Hepatocyte (in vitro differentiated cells): ENCODE measurements around the gene SH3PXD2A. TPM values are rescaled to one million over a fixed set of nuclear protein-coding genes. Genes with fewer than 3 reads are reported as not detected.

ENCODE experiments used
- DNase-seq: peaks from one replicate; pipeline ENCODE4 v3.0.0-alpha.2; 2016; ENCODE audit warnings: low spot score
- H2AFZ ChIP-seq: fragments of 200-600 bp; sonication (generic); 2 replicates; pipeline ENCODE4 v1.6.0; 2016; ENCODE audit warnings: antibody characterized with exemption, mild to moderate bottlenecking
- H3K27ac ChIP-seq: fragments of 200-600 bp; sonication (generic); 2 replicates; pipeline ENCODE4 v1.5.1; 2016; ENCODE audit warnings: mild to moderate bottlenecking
- H3K27me3 ChIP-seq: fragments of 200-600 bp; sonication (generic); 2 replicates; pipeline ENCODE4 v1.6.1; 2016
- H3K36me3 ChIP-seq: fragments of 200-600 bp; sonication (generic); replicated peaks from 2 replicates; pipeline ENCODE4 v1.5.1; 2016; ENCODE audit warnings: low read depth; ENCODE audit not compliant: insufficient read depth
- H3K4me1 ChIP-seq: fragments of 200-600 bp; sonication (generic); 2 replicates; pipeline ENCODE4 v1.5.1; 2016; ENCODE audit warnings: mild to moderate bottlenecking, moderate library complexity; ENCODE audit not compliant: insufficient read depth
- H3K4me2 ChIP-seq: fragments of 200-600 bp; sonication (generic); 2 replicates; pipeline ENCODE4 v1.6.0; 2016
- H3K4me3 ChIP-seq: fragments of 200-600 bp; sonication (generic); 2 replicates; pipeline ENCODE4 v1.5.1; 2016; ENCODE audit warnings: mild to moderate bottlenecking
- H3K79me2 ChIP-seq: fragments of 200-600 bp; sonication (generic); 2 replicates; pipeline ENCODE4 v1.6.0; 2017; ENCODE audit warnings: mild to moderate bottlenecking
- H3K9me2 ChIP-seq: fragments of 200-600 bp; sonication (generic); replicated peaks from 2 replicates; pipeline ENCODE4 v1.6.0; 2017; ENCODE audit warnings: mild to moderate bottlenecking; ENCODE audit not compliant: insufficient read depth
- H3K9me3 ChIP-seq: fragments of 200-600 bp; sonication (generic); 2 replicates; pipeline ENCODE4 v1.5.1; 2016; ENCODE audit warnings: low read depth, mild to moderate bottlenecking
- H4K20me1 ChIP-seq: fragments of 200-600 bp; sonication (generic); 2 replicates; pipeline ENCODE4 v1.6.0; 2016; ENCODE audit warnings: mild to moderate bottlenecking; ENCODE audit not compliant: insufficient read depth, poor library complexity, severe bottlenecking
- CTCF ChIP-seq: fragments of 200-600 bp; sonication (generic); IDR thresholded peaks from 2 replicates; pipeline ENCODE4 v1.5.1; 2016; ENCODE audit warnings: antibody characterized with exemption, mild to moderate bottlenecking; ENCODE audit not compliant: poor library complexity
- EZH2 ChIP-seq: fragments of 200-600 bp; sonication (generic); IDR thresholded peaks from 2 replicates; pipeline ENCODE4 v1.6.1; 2016; ENCODE audit warnings: antibody characterized with exemption, mild to moderate bottlenecking, borderline replicate concordance
- EZH2phosphoT487 ChIP-seq: fragments of 200-600 bp; sonication (generic); IDR thresholded peaks from one replicate; pipeline ENCODE4 v1.6.1; 2018; ENCODE audit warnings: antibody characterized with exemption, mild to moderate bottlenecking, low read depth, moderate library complexity; ENCODE audit not compliant: unreplicated experiment, severe bottlenecking
- WGBS: methylation state at CpG from one replicate; pipeline ENCODE4 v1.1.6; 2016; ENCODE audit warnings: low lambda C conversion rate; ENCODE audit errors: missing lambda C conversion rate; 5-methylcytosine and 5-hydroxymethylcytosine counted together
- polyA plus RNA-seq: library from polyadenylated mRNA; unstranded; fragments of >200 nt; fragmentation: Nextera tagmentation; extraction: Ambion mirVana; gene quantifications from 2 replicates; pipeline ENCODE4 v1.2.1, GENCODE V29; 2016
- total RNA-seq: library from RNA; depleted of rRNA; stranded (reverse); fragments of >200 nt; gene quantifications from 2 replicates; pipeline ENCODE4 v1.2.3, GENCODE V29; 2014

Gene SH3PXD2A
- total and polyA plus RNA-seq, 2 experiments from 2014 or later, result 8.4 to 13.6 TPM

- TF ChIP-seq CTCF (no peak), EZH2 (no peak), EZH2phosphoT487 (no peak)
- WGBS, result 89% methylated on average over 7 of the region's 7 CpGs
- Histone ChIP-seq H4K20me1 (no peaks in the 10 kb centered on the region), H3K36me3 (no peaks in the 10 kb centered on the region), H3K9me3 (no peaks in the 10 kb centered on the region), H3K4me2 (no peak overlapping the region), H3K79me2 (no peaks in the 10 kb centered on the region), H3K4me1 (peaks cover 12% of the 10 kb centered on the region), H2AFZ (no peak overlapping the region), H3K27me3 (no peaks in the 10 kb centered on the region), H3K4me3 (no peak overlapping the region), H3K9me2 (no peaks in the 10 kb centered on the region), H3K27ac (no peak overlapping the region)
- no peak for DNase-seq
Measured at GRCh38 chr10:103600956-103601569, 254.3 kb downstream of the SH3PXD2A start.

- Histone ChIP-seq H4K20me1 (no peaks in the 10 kb centered on the region), H3K79me2 (no peaks in the 10 kb centered on the region), H3K27me3 (no peaks in the 10 kb centered on the region), H3K4me3 (no peak overlapping the region), H3K36me3 (no peaks in the 10 kb centered on the region), H3K4me1 (peaks cover 12% of the 10 kb centered on the region), H3K4me2 (no peak overlapping the region), H3K27ac (no peak overlapping the region), H2AFZ (no peak overlapping the region), H3K9me3 (no peaks in the 10 kb centered on the region), H3K9me2 (no peaks in the 10 kb centered on the region)
- TF ChIP-seq EZH2 (no peak), EZH2phosphoT487 (no peak), CTCF (no peak)
- 90% methylated on average over 6 of the region's 6 CpGs for WGBS
- no peak for DNase-seq
Measured at GRCh38 chr10:103600325-103600724, 255.1 kb downstream of the SH3PXD2A start.

GRCh38 chr10:103599907-103600306 lies 255.5 kb downstream of the SH3PXD2A start:
- H3K9me2 ChIP-seq, result no peaks in the 10 kb centered on the region
- DNase-seq, result no peak
- no peaks in the 10 kb centered on the region for H3K27me3 ChIP-seq
- 70% methylated on average over 6 of the region's 6 CpGs for WGBS
- H3K36me3 ChIP-seq, result no peaks in the 10 kb centered on the region
- peak overlapping the region; percentile 12 for H3K27ac ChIP-seq
- H3K4me3 ChIP-seq, result no peak overlapping the region
- no peaks in the 10 kb centered on the region for H3K9me3 ChIP-seq
- no peaks in the 10 kb centered on the region for H3K79me2 ChIP-seq
- H4K20me1 ChIP-seq, result no peaks in the 10 kb centered on the region
- TF ChIP-seq EZH2, result no peak
- TF ChIP-seq CTCF, result no peak
- no peak for TF ChIP-seq EZH2phosphoT487
- no peak overlapping the region for H2AFZ ChIP-seq
- H3K4me1 ChIP-seq, result peaks cover 12% of the 10 kb centered on the region
- H3K4me2 ChIP-seq, result no peak overlapping the region

GRCh38 chr10:103599211-103599610 lies 256.2 kb downstream of the SH3PXD2A start:
- Histone ChIP-seq H3K27ac (peak overlapping the region; percentile 52), H2AFZ (no peak overlapping the region), H3K4me2 (no peak overlapping the region), H3K27me3 (no peaks in the 10 kb centered on the region), H3K9me2 (no peaks in the 10 kb centered on the region), H3K36me3 (no peaks in the 10 kb centered on the region), H3K79me2 (no peaks in the 10 kb centered on the region), H3K9me3 (no peaks in the 10 kb centered on the region), H3K4me3 (no peak overlapping the region), H3K4me1 (peaks cover 12% of the 10 kb centered on the region), H4K20me1 (no peaks in the 10 kb centered on the region)
- no peak for DNase-seq
- no peak for TF ChIP-seq EZH2phosphoT487
- no peak for TF ChIP-seq CTCF
- TF ChIP-seq EZH2, result no peak
- WGBS, result 65% methylated on average over 3 of the region's 3 CpGs
